IPS-20b (cell line): Measurements from ENCODE around the gene POLR3A.
"Not testable (repeated sequence)": the region's sequence is repeated elsewhere in the genome, so short reads cannot be mapped to it uniquely, and the experiment has no call there.

Experiments used
- H3K27ac ChIP-seq: one replicate; pipeline ENCODE4 v1.5.1; 2013; ENCODE audit warnings: low read length
- H3K27me3 ChIP-seq: 2 replicates; pipeline ENCODE4 v1.6.1; 2013; ENCODE audit warnings: mild to moderate bottlenecking, low read length, inconsistent platforms; ENCODE audit not compliant: insufficient read depth
- H3K36me3 ChIP-seq: 2 replicates; pipeline ENCODE4 v1.6.1; 2013; ENCODE audit warnings: low read depth, mild to moderate bottlenecking, inconsistent platforms, low read length, moderate library complexity; ENCODE audit not compliant: insufficient read depth
- H3K4me1 ChIP-seq: 2 replicates; pipeline ENCODE4 v1.6.1; 2013; ENCODE audit warnings: mild to moderate bottlenecking, control low read depth, inconsistent platforms, low read length, moderate library complexity; ENCODE audit not compliant: insufficient read depth
- H3K4me3 ChIP-seq: 2 replicates; pipeline ENCODE4 v1.5.1; 2013; ENCODE audit warnings: mild to moderate bottlenecking, low read length, inconsistent platforms
- H3K9ac ChIP-seq: 2 replicates; pipeline ENCODE4 v1.6.1; 2013; ENCODE audit warnings: low read depth, mild to moderate bottlenecking, inconsistent platforms, low read length, moderate library complexity
- H3K9me3 ChIP-seq: 2 replicates; pipeline ENCODE4 v1.6.1; 2013; ENCODE audit warnings: mild to moderate bottlenecking, low read depth, low read length, inconsistent platforms; ENCODE audit not compliant: insufficient read depth

The POLR3A gene

DNA sequence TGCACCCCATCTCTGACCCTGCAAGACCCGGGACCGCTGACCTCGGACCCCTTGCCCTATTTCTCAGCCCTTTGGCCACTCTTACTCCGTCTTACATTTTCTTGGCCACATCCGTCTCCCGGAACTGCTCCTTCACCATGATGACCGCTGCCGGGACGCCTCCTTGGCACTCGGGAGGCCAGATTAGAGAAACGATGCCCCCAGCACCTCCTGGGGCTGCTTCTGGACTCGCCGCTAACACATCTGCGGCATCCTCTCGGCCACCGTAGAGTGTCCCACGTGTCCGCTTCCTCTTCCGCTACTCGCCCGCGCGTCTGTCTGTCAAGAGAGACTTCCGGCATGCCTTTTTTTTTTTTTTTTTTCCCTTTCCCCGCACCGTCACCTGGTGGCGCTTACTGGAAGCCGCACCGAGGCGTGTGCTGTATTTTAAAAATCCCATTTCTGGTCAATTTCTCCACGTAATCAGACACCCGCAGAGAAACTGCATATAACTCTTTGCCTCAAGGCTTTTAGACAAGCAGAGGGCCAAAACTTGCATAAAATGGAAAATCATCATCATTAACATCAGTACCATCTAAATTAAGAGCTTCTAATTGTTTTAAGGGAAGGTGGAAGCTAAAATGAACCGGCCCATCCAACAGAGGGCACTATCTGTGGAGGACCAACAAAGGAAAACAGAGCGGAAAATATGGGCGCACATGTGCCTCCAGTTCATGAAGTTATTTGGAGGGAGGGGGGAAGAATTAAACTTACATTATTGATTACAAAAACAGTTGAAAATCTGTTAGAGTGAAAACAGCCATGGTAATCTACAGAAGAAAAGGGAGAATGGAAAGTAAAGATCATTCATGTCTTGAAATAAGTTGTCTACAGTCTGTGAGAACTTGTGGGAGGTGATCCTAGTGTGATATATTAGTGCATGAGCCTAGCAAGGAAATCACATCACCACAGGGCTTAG lies at the start of gene POLR3A:
Gene POLR3A, minus strand, starts transcription at position 247 of the 958 bp plus-strand sequence. Its CDS starts 108 bp downstream, at position 139.
- Histone ChIP-seq H3K9ac (peak within 1 kb of the TSS; percentile 92; the same call in 1 of the 2 replicates), H3K4me3 (peak within 1 kb of the TSS; percentile 90), H3K27me3 (no peaks in the 10 kb centered on the region), H3K27ac (peak within 1 kb of the TSS; percentile 10), H3K9me3 (no peaks in the 10 kb centered on the region), H3K36me3 (peaks cover 30% of the 10 kb centered on the region), H3K4me1 (no peaks in the 10 kb centered on the region)

GRCh38 chr10:78078539-78079330 lies 49.4 kb upstream of the POLR3A start:
- Histone ChIP-seq H3K4me3 (no peak overlapping the region), H3K27me3 (no peaks in the 10 kb centered on the region), H3K36me3 (no peaks in the 10 kb centered on the region), H3K27ac (no peak overlapping the region), H3K4me1 (no peaks in the 10 kb centered on the region), H3K9ac (no peak overlapping the region), H3K9me3 (peaks cover 3% of the 10 kb centered on the region)

GRCh38 chr10:78075806-78076205 lies 46.5 kb upstream of the POLR3A start:
- H3K9ac ChIP-seq, H3K36me3 ChIP-seq, H3K27me3 ChIP-seq, H3K4me3 ChIP-seq, H3K27ac ChIP-seq, H3K9me3 ChIP-seq, H3K4me1 ChIP-seq: not testable (repeated sequence)

DNA sequence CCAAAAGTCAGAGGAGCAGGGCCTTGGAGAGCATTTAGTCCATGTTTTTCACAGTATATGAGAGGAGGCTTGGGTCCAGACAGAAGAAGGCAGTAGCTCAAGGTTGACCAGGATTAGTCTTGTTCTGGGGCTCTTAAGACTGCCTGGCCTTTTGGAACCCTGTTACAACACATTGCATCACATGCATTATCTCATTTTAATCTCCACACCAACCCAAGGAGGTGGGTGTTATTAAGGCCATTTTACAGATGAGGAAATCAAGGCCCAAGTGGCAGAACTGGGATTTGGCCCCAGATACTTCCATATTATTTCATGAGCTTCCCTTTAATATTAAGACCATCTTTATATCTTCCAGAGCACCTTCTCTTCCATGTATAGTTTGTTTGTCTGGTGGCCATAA lies 43.2 kb upstream of the POLR3A start:
- no peak overlapping the region for H3K9ac ChIP-seq
- no peaks in the 10 kb centered on the region for H3K4me1 ChIP-seq
- no peaks in the 10 kb centered on the region for H3K36me3 ChIP-seq
- no peak overlapping the region for H3K4me3 ChIP-seq
- peaks cover 3% of the 10 kb centered on the region for H3K9me3 ChIP-seq
- no peaks in the 10 kb centered on the region for H3K27me3 ChIP-seq
- H3K27ac ChIP-seq: no peak overlapping the region

DNA sequence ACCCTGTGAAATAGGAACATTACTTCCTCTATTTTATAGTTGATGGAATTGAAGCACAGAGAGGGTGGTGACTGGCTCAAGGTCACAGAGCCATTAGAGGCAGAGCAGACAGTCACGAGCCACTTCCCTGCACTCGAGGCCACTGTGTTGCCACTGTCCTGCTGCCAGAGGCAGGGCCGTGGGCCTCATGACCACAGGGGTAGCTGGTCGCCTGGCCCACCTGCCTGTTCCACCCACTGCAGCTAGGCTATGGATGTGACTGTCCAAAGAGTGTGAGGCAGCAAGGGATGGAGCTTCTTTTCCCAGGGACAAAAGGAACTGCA lies 42.5 kb upstream of the POLR3A start:
- H3K9me3 ChIP-seq: no peaks in the 10 kb centered on the region; the same call in 1 of the 2 replicates

GRCh38 chr10:78071140-78071856 lies 42.0 kb upstream of the POLR3A start:
- H3K4me1 ChIP-seq: no peaks in the 10 kb centered on the region
- no peak overlapping the region for H3K9ac ChIP-seq
- H3K9me3 ChIP-seq: no peaks in the 10 kb centered on the region; the same call in 1 of the 2 replicates
- no peaks in the 10 kb centered on the region for H3K27me3 ChIP-seq
- H3K36me3 ChIP-seq: no peaks in the 10 kb centered on the region
- no peak overlapping the region for H3K27ac ChIP-seq
- H3K4me3 ChIP-seq: no peak overlapping the region

More for the DNA sequence above, 42.5 kb upstream of the POLR3A start:
- H3K9ac ChIP-seq: no peak overlapping the region
- no peak overlapping the region for H3K4me3 ChIP-seq
- no peak overlapping the region for H3K27ac ChIP-seq
- no peaks in the 10 kb centered on the region for H3K36me3 ChIP-seq
- no peaks in the 10 kb centered on the region for H3K27me3 ChIP-seq
- no peaks in the 10 kb centered on the region for H3K4me1 ChIP-seq

DNA sequence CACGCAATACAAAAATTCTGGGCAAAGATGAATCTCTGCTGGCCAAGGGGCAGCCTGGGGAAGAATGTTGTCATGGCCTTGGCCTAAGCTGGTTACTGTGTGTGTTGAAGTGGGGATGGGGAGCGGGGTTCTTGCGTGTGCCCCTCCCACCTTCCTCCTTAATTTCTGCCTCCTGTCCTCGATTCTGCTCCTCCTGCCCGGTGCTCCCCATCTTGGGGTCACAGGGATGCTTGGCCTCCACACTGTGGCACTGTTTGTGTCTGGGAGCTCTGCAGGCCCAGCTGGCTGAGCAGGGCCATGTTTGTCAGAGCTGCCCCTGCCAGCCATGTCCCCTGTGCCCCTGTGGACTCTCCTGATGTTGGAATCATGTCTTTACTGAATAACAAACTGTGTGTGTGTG lies 41.4 kb upstream of the POLR3A start:
- no peak overlapping the region for H3K27ac ChIP-seq
- no peaks in the 10 kb centered on the region for H3K27me3 ChIP-seq
- no peaks in the 10 kb centered on the region for H3K36me3 ChIP-seq
- no peaks in the 10 kb centered on the region for H3K4me1 ChIP-seq
- H3K9me3 ChIP-seq: no peaks in the 10 kb centered on the region; the same call in 1 of the 2 replicates
- H3K9ac ChIP-seq: no peak overlapping the region
- no peak overlapping the region for H3K4me3 ChIP-seq

DNA sequence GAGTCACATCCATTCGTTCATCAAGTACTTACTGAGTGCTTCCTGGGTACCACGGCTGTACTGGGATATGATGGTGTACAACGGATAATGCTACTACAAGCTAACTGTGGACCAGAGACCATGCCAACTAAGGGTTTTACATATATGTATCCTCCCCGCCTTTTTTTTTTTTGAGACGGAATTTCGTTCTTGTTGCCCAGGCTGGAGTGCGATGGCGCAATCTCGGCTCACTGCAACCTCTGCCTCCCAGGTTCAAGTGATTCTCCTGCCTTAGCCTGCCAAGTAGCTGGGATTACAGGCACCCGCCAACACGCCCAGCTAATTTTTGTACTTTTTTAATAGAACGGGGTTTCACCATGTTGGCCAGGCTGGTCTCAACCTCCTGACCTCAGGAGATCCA lies 40.7 kb upstream of the POLR3A start:
- not testable (repeated sequence) for H3K9me3 ChIP-seq, H3K4me1 ChIP-seq, H3K36me3 ChIP-seq, H3K4me3 ChIP-seq, H3K9ac ChIP-seq, H3K27me3 ChIP-seq, H3K27ac ChIP-seq

DNA sequence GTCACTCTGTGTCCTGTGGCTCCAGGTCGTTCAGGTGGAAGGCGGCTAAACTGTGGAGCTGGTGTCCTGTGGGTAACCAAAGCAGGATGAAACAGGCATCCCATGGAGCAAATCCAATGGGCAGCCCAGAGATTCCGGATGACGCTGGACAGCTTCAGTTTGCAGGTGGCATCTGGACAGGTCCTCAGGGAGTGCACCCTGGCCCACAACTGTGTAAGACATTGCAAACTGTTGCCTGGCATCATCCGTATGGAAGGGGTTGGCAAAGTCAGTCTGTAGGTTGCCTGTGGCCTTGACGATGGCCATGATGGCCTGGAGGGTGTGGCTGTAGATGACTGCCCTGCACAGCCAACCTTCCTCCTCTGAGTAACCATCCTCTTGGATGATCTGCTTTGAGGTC lies 39.8 kb upstream of the POLR3A start:
- no peaks in the 10 kb centered on the region for H3K9me3 ChIP-seq
- H3K36me3 ChIP-seq: no peaks in the 10 kb centered on the region
- no peaks in the 10 kb centered on the region for H3K27me3 ChIP-seq
- H3K4me1 ChIP-seq: no peaks in the 10 kb centered on the region
- H3K9ac ChIP-seq: no peak overlapping the region
- no peak overlapping the region for H3K27ac ChIP-seq
- no peak overlapping the region for H3K4me3 ChIP-seq

GRCh38 chr10:78066728-78067430 lies 37.6 kb upstream of the POLR3A start:
- no peaks in the 10 kb centered on the region for H3K27me3 ChIP-seq
- no peaks in the 10 kb centered on the region for H3K9me3 ChIP-seq
- no peaks in the 10 kb centered on the region for H3K36me3 ChIP-seq
- H3K27ac ChIP-seq: no peak overlapping the region
- no peak overlapping the region for H3K4me3 ChIP-seq
- no peak overlapping the region for H3K9ac ChIP-seq
- no peaks in the 10 kb centered on the region for H3K4me1 ChIP-seq

DNA sequence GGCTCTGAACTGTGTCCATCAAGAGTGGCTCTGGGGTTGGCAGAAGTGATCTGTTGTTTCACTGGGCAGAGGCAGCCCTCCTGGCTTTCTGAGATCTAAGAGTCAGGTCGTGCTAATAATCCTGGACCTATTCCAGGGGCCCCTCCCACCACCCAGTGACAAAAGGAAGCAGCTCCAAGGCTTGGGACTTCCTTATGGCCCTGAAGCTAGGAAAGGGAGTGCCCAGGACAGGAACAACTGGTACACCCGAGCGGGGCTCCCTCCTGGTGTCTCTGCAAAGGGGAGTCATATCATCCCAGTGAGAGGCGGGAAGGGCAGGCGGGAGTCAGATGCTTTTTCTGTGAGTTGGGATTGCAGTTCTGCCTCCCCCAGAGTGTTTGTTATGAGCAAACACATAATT lies 36.7 kb upstream of the POLR3A start:
- Histone ChIP-seq H3K9ac (no peak overlapping the region), H3K27ac (no peak overlapping the region), H3K27me3 (no peaks in the 10 kb centered on the region), H3K4me3 (no peak overlapping the region), H3K4me1 (no peaks in the 10 kb centered on the region), H3K9me3 (no peaks in the 10 kb centered on the region), H3K36me3 (no peaks in the 10 kb centered on the region)
